GM12874 (cell line): ENCODE results near the gene SPINK13.

Experiments
- CTCF ChIP-seq: IDR thresholded peaks from 2 replicates; pipeline ENCODE4 v1.5.1; 2011; ENCODE audit warnings: low read depth, mild to moderate bottlenecking, control low read depth, low read length, moderate library complexity; ENCODE audit not compliant: insufficient read depth

SPINK13 gene

DNA sequence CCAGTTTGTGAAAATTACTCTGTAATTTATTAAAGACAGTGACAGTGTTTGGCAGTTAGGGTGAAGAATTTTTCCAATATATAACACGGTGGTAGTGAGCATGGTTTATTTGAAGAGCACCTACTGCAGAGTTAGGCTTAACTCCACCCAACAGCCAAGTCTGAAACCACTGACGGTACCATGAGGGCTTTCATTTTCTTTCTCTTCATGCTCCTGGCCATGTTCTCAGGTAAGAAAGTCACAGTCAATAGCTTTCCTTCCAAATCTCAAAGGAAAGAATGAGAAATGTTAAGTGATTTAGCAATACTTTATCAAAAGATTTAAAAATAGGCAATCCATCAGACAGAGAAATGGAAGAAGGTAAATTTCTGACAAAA, 30.2 kb upstream of the SPINK13 start, which contains the start of gene MARCOL:
MARCOL (plus strand) TSS at position 108 of the 377 bp plus-strand sequence; CDS start at position 181, 73 bp downstream.
- TF ChIP-seq CTCF = no peak

DNA sequence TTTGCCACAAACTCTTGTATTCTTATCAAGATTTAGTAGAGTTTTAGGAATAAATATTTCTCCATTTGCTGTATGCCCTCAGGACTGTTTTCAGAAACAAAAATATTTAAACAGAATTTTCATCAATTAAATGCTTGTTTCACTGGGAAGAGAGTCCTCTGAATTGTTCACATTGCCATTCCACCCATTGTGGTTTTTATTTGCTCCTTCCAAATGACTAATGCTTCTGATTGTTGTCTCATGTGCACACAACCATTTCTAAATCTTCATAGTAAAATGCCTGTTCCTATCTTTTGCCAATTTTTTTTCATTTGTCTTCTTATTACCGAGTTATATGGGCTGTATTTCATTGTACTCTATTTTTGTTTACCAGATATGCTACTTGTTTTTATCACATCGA, 19.7 kb upstream of the SPINK13 start:
- TF ChIP-seq CTCF = no peak

DNA sequence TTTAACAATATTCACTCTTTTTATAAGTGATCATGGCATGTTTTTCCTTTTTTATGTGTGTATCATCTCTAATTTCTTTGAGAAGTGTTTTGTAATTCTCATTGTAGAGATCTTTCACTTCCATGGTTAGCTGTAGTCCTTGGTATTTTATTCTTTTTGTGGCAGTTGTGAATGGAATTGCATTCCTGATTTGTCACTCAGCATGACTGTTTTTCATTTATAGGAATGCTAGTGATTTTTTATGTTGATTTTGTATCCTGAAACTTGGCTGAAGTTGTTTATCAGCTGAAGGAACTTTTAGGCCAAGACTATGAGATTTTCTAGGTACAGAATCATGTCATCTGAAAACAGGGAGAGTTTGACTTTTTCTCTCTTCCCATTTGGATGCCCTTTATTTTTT, 13.1 kb upstream of the SPINK13 start:
- no peak for TF ChIP-seq CTCF

- TF ChIP-seq CTCF = no peak
Measured at GRCh38 chr5:148259288-148259687, 9.3 kb upstream of the SPINK13 start.

DNA sequence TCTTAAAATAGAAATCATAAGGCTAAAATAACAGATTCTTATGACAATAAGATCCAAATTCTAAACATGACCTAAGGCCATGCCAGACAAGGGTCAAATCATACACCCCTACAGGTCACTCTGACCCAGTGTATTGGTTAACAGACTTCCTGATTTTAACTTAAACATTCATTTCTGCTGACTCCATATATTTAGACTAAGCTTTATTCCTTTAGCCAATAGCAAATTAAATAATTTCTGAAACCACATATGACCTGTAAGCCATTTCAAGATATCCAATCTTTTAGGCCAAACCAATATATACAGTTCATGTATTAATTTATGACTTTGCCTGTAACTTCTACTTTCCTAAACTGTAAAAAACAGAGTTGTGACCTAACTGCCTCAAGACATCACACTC, 7.4 kb upstream of the SPINK13 start:
- no peak for TF ChIP-seq CTCF

DNA sequence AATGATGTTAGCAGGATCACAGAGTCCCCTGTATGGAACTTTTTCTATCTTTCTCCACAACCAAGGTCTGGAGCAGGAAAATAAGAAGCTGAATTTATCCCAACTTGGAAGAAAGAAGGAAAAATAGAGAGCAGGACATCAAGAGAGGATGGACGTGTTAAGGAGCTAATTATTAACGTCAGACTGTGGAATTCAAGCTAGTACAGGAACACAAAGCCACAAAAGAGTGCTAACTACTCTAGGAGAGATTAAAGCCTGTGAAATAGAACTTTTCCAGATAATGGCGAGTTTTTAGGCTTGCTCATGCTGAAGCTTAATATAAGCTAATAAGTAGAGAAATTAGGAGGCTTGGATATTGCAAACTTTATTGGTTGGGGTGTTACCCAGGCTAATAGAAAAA, 632 bp upstream of the SPINK13 start:
- TF ChIP-seq CTCF = no peak

DNA sequence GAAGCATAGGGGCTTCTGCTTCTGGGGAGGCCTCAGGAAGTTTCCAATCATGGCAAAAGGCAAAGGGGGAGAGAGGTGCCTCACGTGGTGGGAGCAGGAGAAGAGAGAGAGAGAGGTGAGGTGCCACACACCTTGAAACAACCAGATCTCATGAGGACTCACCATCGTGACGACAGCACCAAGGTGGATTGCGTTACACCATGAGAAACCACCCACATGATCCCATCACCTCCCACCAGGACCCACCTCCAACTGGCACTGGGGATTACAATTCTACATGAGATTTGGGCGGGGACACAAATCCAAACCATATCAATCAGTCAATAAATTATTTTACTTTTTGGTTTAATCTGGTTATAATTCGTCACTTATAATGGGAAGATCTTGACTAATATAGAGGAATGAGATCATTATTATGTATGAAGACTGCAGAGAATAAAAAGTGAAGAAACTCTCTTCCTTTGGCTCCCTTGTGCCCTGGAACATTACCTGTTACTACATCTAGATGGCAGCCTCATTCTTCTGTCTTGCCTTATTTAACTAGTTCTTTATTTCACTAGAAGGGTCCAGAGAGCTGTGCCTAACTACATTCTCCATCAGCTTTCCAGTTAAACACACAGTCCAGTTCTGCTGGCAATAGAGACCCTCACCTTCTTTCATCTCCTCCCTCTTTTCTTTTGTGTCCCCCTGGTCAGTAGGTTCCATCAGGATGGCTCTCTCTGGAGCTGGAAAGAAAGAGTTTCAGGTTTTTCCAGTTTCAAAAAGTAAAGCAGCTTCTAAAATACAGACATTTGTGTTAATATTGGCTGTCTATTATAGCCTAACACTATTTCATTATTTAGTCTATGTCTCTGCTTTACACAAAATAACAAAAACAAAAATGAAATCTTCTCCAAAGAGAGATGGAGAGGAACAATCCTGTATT, 21.9 kb downstream of the SPINK13 start:
- TF ChIP-seq CTCF = 0 out of 2 replicates have a peak, but pooled peaks have one; percentile 10
